ACC112 (cell line): ENCODE measurements around the gene GPATCH8.

ENCODE experiments used
- H2AFZ ChIP-seq: fragments of 200-600 bp; sonication (generic); one replicate; pipeline ENCODE4 v1.6.0; 2017; ENCODE audit warnings: antibody characterized with exemption, low read length; ENCODE audit not compliant: unreplicated experiment
- H3K27ac ChIP-seq: fragments of 200-600 bp; sonication (generic); 2 replicates; pipeline ENCODE4 v1.5.1; 2014; ENCODE audit warnings: low read depth, mild to moderate bottlenecking, antibody characterized with exemption, low read length, moderate library complexity
- H3K27me3 ChIP-seq: fragments of 200-600 bp; sonication (generic); 2 replicates; pipeline ENCODE4 v1.6.1; 2014; ENCODE audit warnings: mild to moderate bottlenecking, antibody characterized with exemption, low read length, moderate library complexity, mixed read lengths; ENCODE audit not compliant: insufficient read depth
- H3K36me3 ChIP-seq: fragments of 200-600 bp; sonication (generic); 2 replicates; pipeline ENCODE4 v1.6.1; 2016; ENCODE audit warnings: mild to moderate bottlenecking, antibody characterized with exemption, low read length, moderate library complexity, mixed read lengths; ENCODE audit not compliant: insufficient read depth
- H3K4me1 ChIP-seq: fragments of 200-600 bp; sonication (generic); one replicate; pipeline ENCODE4 v1.6.1; 2016; ENCODE audit warnings: low read length, mixed read lengths; ENCODE audit not compliant: insufficient read depth, unreplicated experiment, control insufficient read depth
- H3K4me3 ChIP-seq: fragments of 200-600 bp; sonication (generic); 2 replicates; pipeline ENCODE4 v1.5.1; 2014; ENCODE audit warnings: mild to moderate bottlenecking, low read depth, low read length
- H3K79me2 ChIP-seq: fragments of 200-600 bp; sonication (generic); one replicate; pipeline ENCODE4 v1.6.0; 2016; ENCODE audit warnings: low read length; ENCODE audit not compliant: control insufficient read depth, unreplicated experiment, insufficient read depth

The GPATCH8 gene

GRCh38 chr17:44416558-44417289, 86.5 kb downstream of the GPATCH8 start:
- Histone ChIP-seq H3K79me2 (no peaks in the 10 kb centered on the region), H3K4me1 (no peaks in the 10 kb centered on the region), H3K27me3 (no peaks in the 10 kb centered on the region), H2AFZ (no peak overlapping the region), H3K4me3 (no peak overlapping the region), H3K36me3 (0 out of 2 replicates have a peak, but pooled peaks cover 3% of the 10 kb centered on the region), H3K27ac (no peak overlapping the region)

GRCh38 chr17:44414394-44415155, 88.6 kb downstream of the GPATCH8 start:
- H3K27ac ChIP-seq = no peak overlapping the region
- H3K27me3 ChIP-seq = no peaks in the 10 kb centered on the region
- no peak overlapping the region for H3K4me3 ChIP-seq
- H3K4me1 ChIP-seq = no peaks in the 10 kb centered on the region
- peaks cover 2% of the 10 kb centered on the region; the same call in 1 of the 2 replicates for H3K36me3 ChIP-seq
- H3K79me2 ChIP-seq = no peaks in the 10 kb centered on the region
- no peak overlapping the region for H2AFZ ChIP-seq

DNA sequence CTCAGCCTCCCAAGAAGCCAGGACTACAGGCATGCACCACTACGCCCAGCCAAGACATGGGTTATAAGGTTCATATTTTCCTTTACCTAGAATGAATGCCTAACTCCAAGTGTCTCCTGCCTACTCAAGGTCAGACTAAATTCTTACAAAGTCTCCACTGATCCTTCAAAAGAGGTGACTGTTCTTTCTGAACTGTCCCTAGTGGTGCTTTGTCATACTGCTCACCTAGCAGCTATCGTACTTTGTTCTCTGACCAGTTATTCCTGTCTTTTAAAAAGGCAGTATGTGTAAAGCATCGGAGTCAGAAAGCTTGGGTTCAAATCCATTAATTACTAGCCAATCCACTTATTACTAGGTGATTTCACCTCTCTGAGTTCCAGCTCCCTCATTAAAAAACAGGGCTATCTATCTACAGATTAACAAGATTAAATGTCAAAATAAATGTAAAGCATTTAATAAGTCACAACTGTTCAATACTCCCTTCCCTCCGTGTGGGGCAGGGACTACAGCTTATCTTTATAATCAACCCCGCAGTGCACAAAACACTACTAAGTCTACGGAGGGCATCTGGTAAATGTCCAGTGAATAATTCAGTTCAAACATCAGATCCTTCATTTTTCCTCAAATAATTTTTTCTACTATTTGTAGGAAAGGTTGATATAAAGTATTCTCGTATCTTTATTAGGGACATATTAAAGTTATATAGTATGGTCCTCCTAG, 93.7 kb downstream of the GPATCH8 start:
- no peak overlapping the region for H3K27ac ChIP-seq
- H3K27me3 ChIP-seq = no peaks in the 10 kb centered on the region
- H3K36me3 ChIP-seq = peaks cover 6% of the 10 kb centered on the region
- H2AFZ ChIP-seq = no peak overlapping the region
- no peak overlapping the region for H3K4me3 ChIP-seq
- no peaks in the 10 kb centered on the region for H3K4me1 ChIP-seq
- H3K79me2 ChIP-seq = no peaks in the 10 kb centered on the region

DNA sequence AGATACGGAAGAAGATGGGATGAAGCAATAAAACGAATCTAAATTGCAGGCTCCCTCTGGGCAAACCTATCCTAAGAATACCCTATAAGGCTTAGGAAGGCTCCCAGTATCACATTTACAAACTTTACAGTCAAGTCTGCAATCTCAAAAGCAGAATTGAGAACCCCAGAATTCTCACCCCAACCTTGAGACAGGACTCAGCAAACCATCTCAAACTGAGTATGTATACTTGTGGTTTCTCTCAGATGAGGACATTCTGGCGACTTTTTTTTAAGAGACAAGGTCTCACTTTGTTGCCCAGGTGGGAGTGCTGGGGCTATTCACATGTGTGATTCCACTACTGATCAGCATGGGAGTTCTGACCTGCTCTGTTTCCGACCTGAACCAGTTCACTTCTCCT, 94.4 kb downstream of the GPATCH8 start:
- H3K36me3 ChIP-seq = peaks cover 6% of the 10 kb centered on the region
- H3K79me2 ChIP-seq = no peaks in the 10 kb centered on the region
- no peak overlapping the region for H2AFZ ChIP-seq
- no peak overlapping the region for H3K27ac ChIP-seq
- no peaks in the 10 kb centered on the region for H3K27me3 ChIP-seq
- H3K4me1 ChIP-seq = no peaks in the 10 kb centered on the region
- H3K4me3 ChIP-seq = no peak overlapping the region

DNA sequence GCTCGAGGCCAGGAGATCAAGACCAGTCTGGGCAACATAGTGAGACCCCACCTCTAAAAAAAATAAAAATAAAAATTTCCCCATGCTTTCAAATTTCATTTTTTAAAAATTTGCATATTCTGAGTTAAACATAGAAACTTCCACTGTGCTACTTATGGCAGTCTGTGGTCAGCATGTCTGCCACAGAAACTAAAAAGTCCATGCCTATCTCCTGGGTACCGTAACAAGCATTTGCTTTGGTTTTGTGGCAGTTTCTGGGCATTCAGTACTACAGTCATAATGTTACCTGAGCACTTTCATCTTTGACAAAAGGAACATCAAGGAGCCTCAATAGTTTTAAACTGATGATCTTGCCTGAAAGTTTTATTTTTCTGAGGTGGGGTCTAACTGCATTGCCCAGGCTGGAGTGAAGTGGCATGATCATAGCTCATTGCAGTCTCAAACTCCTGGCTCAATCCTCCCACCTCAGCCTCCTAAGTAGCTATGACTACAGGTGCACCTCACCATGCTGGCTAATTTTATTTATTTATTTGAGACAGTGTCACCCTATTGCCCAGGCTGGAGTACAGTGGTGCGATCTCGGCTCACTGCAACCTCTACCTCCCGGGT, 100.5 kb downstream of the GPATCH8 start:
- Histone ChIP-seq H3K36me3 (peaks cover 18% of the 10 kb centered on the region; the same call in 1 of the 2 replicates), H3K79me2 (no peaks in the 10 kb centered on the region), H2AFZ (no peak overlapping the region), H3K27me3 (no peaks in the 10 kb centered on the region), H3K4me3 (no peak overlapping the region), H3K4me1 (no peaks in the 10 kb centered on the region), H3K27ac (no peak overlapping the region)

- Histone ChIP-seq H3K27ac (no peak overlapping the region), H3K79me2 (no peaks in the 10 kb centered on the region), H3K4me3 (no peak overlapping the region), H3K4me1 (no peaks in the 10 kb centered on the region), H3K36me3 (peaks cover 13% of the 10 kb centered on the region; the same call in 1 of the 2 replicates), H3K27me3 (no peaks in the 10 kb centered on the region), H2AFZ (no peak overlapping the region)
Observed at GRCh38 chr17:44400226-44400847, 102.9 kb downstream of the GPATCH8 start.

DNA sequence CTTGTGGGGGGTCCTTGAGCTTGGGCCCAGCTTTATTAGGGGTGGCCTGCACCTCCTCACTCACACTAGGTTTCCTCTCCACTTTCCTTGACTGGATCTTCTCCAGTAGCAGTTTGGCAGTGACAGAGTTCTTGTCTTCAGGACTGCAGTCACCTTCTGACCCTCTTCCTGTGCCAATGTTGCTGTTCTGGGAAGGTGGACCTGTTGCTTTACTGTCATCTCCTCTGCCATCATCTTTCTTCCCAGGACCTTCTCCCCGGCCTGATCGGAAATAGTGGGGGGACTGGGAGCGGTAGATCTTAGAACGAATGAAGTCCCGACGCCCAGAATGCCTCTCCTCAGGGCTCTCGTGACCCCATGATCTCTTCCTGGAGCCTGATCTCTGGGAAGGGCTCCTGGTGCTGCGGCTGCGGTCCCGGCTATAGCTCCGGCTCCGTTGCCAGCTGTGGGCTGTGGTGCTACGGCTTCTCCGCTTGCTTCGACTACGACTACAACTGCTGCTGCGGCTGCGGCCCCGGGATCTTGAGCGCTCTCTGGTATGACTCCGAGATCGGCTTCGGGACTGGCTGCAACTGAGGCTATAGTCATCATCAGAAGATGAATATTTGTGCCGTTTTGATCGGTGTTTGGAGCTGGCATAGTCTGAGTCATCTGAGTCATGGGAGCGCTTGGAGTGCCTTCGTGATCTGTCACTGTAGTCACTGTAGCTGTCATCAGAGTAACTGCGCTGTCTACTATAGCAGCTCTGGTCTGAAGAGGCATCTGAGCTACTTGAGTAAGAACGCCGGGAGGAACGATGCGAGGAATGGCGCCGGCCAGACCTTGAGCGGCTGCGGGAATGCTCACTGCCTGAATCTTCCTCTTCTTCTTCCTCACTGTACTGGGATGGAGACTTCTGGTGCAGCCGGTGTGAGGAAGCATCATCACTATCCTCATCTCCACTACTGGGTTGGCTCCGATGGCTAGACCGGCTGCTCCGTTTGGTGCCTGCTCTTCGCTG, 104.2 kb downstream of the GPATCH8 start:
- Histone ChIP-seq H3K27me3 (no peaks in the 10 kb centered on the region), H3K36me3 (0 out of 2 replicates have a peak, but pooled peaks cover 13% of the 10 kb centered on the region), H3K79me2 (no peaks in the 10 kb centered on the region), H3K4me1 (no peaks in the 10 kb centered on the region), H3K4me3 (no peak overlapping the region), H2AFZ (no peak overlapping the region), H3K27ac (no peak overlapping the region)

- Histone ChIP-seq H3K27me3 (no peaks in the 10 kb centered on the region), H3K27ac (no peak overlapping the region), H3K4me3 (no peak overlapping the region), H3K36me3 (0 out of 2 replicates have a peak, but pooled peaks cover 13% of the 10 kb centered on the region), H3K79me2 (no peaks in the 10 kb centered on the region), H3K4me1 (no peaks in the 10 kb centered on the region), H2AFZ (no peak overlapping the region)
Observed at GRCh38 chr17:44397479-44398440, 105.4 kb downstream of the GPATCH8 start.
